PC-3 (cell line): ENCODE measurements around the gene GOLGA8T. TPM values are rescaled to one million over a fixed set of nuclear protein-coding genes. Genes with fewer than 3 reads are reported as not detected.
"Not testable (repeated sequence)": the region's sequence is repeated elsewhere in the genome, so short reads cannot be mapped to it uniquely, and the experiment has no call there.

Experiments used
- ATAC-seq: fragments of 200-7000 bp; cut with Tn5 transposase; 2 replicates; pipeline ENCODE4 v1.9.1; 2020; ENCODE audit warnings: mild to moderate bottlenecking, moderate library complexity
- BruUV-seq: library from RNA; stranded (reverse); fragments of 400-500 nt; replicated peaks from 2 replicates; lab custom pipeline; 2021; lab: Mats Ljungman, UMichigan
- CTCF ChIA-PET: fragments of 300-600 bp; sonication (Branson Sonifier 250); formaldehyde crosslinking; loops from one replicate; lab custom pipeline; 2022; ENCODE audit warnings: antibody characterized with exemption; lab: Charles Lee
- POLR2A ChIA-PET: fragments of 300-600 bp; sonication (Branson Sonifier 250); formaldehyde crosslinking; loops from one replicate; lab custom pipeline; 2022; ENCODE audit warnings: antibody characterized with exemption; ENCODE audit not compliant: unreplicated experiment; lab: Charles Lee
- DNase-seq: peaks from one replicate; pipeline ENCODE4 v3.0.0-alpha.2; 2015
- H2AFZ ChIP-seq: fragments of 300-600 bp; sonication (generic); 2 replicates; pipeline ENCODE4 v1.6.0; 2016; ENCODE audit warnings: antibody characterized with exemption, low read length
- H3F3A ChIP-seq: fragments of 300-600 bp; sonication (generic); one replicate; pipeline ENCODE4 v1.6.0; 2017; ENCODE audit warnings: antibody characterized with exemption, low read length, control low read depth, mild to moderate bottlenecking; ENCODE audit not compliant: unreplicated experiment
- H3K27ac ChIP-seq: fragments of 300-600 bp; sonication (generic); 2 replicates; pipeline ENCODE4 v1.5.1; 2016; ENCODE audit warnings: mild to moderate bottlenecking, low read length
- H3K27me3 ChIP-seq: fragments of 300-600 bp; sonication (generic); 2 replicates; pipeline ENCODE4 v1.6.1; 2016; ENCODE audit warnings: low read length, mixed read lengths
- H3K36me3 ChIP-seq: fragments of 300-600 bp; sonication (generic); 2 replicates; pipeline ENCODE4 v1.6.1; 2016; ENCODE audit warnings: low read depth, mixed run types, low read length, mixed read lengths
- H3K4me1 ChIP-seq: fragments of 300-600 bp; sonication (generic); 2 replicates; pipeline ENCODE4 v1.5.1; 2016; ENCODE audit warnings: low read length; ENCODE audit not compliant: insufficient read depth
- H3K4me2 ChIP-seq: fragments of 300-600 bp; sonication (generic); 2 replicates; pipeline ENCODE4 v1.6.0; 2016; ENCODE audit warnings: low read length
- H3K4me3 ChIP-seq: fragments of 300-600 bp; sonication (generic); 2 replicates; pipeline ENCODE4 v1.5.1; 2016; ENCODE audit warnings: mild to moderate bottlenecking, low read length, mixed read lengths
- H3K79me2 ChIP-seq: fragments of 300-600 bp; sonication (generic); 2 replicates; pipeline ENCODE4 v1.6.1; 2017; ENCODE audit warnings: low read length, mixed read lengths
- H3K9ac ChIP-seq: fragments of 300-600 bp; sonication (generic); 2 replicates; pipeline ENCODE4 v1.6.0; 2016; ENCODE audit warnings: mild to moderate bottlenecking, low read length
- H3K9me2 ChIP-seq: fragments of 300-600 bp; sonication (generic); replicated peaks from 2 replicates; pipeline ENCODE4 v1.6.1; 2016; ENCODE audit warnings: mixed run types, low read length, mixed read lengths
- H3K9me3 ChIP-seq: fragments of 300-600 bp; sonication (generic); 2 replicates; pipeline ENCODE4 v1.6.1; 2016; ENCODE audit warnings: low read length, mixed read lengths
- H4K20me1 ChIP-seq: fragments of 300-600 bp; sonication (generic); 2 replicates; pipeline ENCODE4 v1.6.1; 2016; ENCODE audit warnings: low read length, mixed read lengths
- intact Hi-C: fragments of 100-400 bp; cut with micrococcal nuclease; formaldehyde crosslinking; loops from 2 replicates; pipeline ENCODE4 v1.9.0; 2023
- total RNA-seq: library from RNA; depleted of rRNA; stranded (reverse); fragments of >200 nt; gene quantifications from 2 replicates; pipeline ENCODE4 v1.2.3, GENCODE V29; 2014

GOLGA8T gene
- total RNA-seq, 1 experiment from 2014 or later: 0.15 TPM

GRCh38 chr15:30187429-30187828, 52.6 kb downstream of the GOLGA8T start:
- intact Hi-C loops: not testable (repeated sequence)

DNA sequence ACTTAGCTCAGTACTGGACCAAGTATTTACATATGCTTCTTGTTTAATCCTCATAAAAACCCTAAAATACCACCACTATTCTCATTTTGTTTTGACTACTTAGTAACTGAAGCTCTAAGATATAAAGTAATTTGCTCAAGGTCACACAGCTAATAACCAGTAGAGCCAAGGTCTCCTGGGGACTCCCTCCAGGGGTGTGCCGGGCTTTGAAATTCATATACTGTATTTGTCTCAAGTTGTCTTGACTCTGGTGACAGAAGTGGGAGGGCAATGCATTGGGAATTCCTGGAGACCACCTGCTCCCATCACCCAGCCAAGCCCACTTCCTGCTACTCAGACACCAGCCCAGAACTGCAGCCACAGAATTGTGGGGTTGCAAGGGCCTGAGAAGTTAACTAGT, 54.9 kb downstream of the GOLGA8T start:
- H3K27me3 ChIP-seq, H3F3A ChIP-seq, POLR2A ChIA-PET, ATAC-seq, H3K36me3 ChIP-seq, H3K9me3 ChIP-seq, H2AFZ ChIP-seq, H3K9ac ChIP-seq, DNase-seq, H3K9me2 ChIP-seq, CTCF ChIA-PET, intact Hi-C loops, H3K27ac ChIP-seq, H3K4me3 ChIP-seq, H3K4me1 ChIP-seq, H3K79me2 ChIP-seq, H4K20me1 ChIP-seq, BruUV-seq, H3K4me2 ChIP-seq: not testable (repeated sequence)

More at GRCh38 chr15:30187429-30187828, 52.6 kb downstream of the GOLGA8T start:
- H3K4me3 ChIP-seq, H3K4me1 ChIP-seq, H3K36me3 ChIP-seq, H3F3A ChIP-seq, H3K27me3 ChIP-seq, POLR2A ChIA-PET, H3K9me3 ChIP-seq, ATAC-seq, BruUV-seq, H2AFZ ChIP-seq, H3K4me2 ChIP-seq, H3K9me2 ChIP-seq, H3K79me2 ChIP-seq, H4K20me1 ChIP-seq, DNase-seq, CTCF ChIA-PET, H3K27ac ChIP-seq, H3K9ac ChIP-seq: not testable (repeated sequence)

DNA sequence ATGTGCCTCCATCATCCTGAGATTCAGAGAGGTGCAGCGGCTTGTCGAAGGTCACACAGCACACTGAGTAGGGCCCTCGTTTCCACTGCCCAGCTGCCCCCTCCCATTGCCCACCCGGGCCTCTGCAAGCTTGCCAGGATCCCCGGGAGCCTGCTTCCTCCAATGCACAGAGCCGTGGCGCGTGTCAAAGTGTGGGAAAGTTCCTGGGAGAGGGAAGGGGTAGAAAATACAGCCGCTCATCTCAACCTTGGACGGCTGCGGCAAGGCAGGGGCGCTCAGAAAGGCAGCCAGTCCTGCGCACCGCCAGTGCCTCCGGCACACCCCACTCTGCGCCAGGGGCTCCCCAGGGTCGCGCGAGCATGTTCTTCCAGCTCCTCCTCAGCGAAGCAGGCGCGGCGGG, 56.3 kb downstream of the GOLGA8T start:
- CTCF ChIA-PET, H2AFZ ChIP-seq, H3K9ac ChIP-seq, intact Hi-C loops, H3K9me2 ChIP-seq, H3K27me3 ChIP-seq, H3K9me3 ChIP-seq, ATAC-seq, H4K20me1 ChIP-seq, H3F3A ChIP-seq, H3K4me1 ChIP-seq, POLR2A ChIA-PET, H3K4me2 ChIP-seq, DNase-seq, H3K36me3 ChIP-seq, H3K79me2 ChIP-seq, H3K27ac ChIP-seq, BruUV-seq, H3K4me3 ChIP-seq: not testable (repeated sequence)

- ATAC-seq: not testable (repeated sequence)
These were observed 56.8 kb downstream of the GOLGA8T start for GRCh38 chr15:30191639-30192038.

GRCh38 chr15:30192119-30192745, 57.4 kb downstream of the GOLGA8T start:
- POLR2A ChIA-PET, H3F3A ChIP-seq, H3K9me3 ChIP-seq, H2AFZ ChIP-seq, H3K9ac ChIP-seq, ATAC-seq, H3K36me3 ChIP-seq, H3K9me2 ChIP-seq, BruUV-seq, H3K27me3 ChIP-seq, H3K4me2 ChIP-seq, H3K4me1 ChIP-seq, H3K4me3 ChIP-seq, CTCF ChIA-PET, DNase-seq, H3K79me2 ChIP-seq, H4K20me1 ChIP-seq, H3K27ac ChIP-seq, intact Hi-C loops: not testable (repeated sequence)

More at GRCh38 chr15:30191639-30192038, 56.8 kb downstream of the GOLGA8T start:
- H3K27ac ChIP-seq, BruUV-seq, H2AFZ ChIP-seq, H3K79me2 ChIP-seq, H3K27me3 ChIP-seq, H3F3A ChIP-seq, H3K9ac ChIP-seq, H4K20me1 ChIP-seq, intact Hi-C loops, CTCF ChIA-PET, H3K4me3 ChIP-seq, H3K9me3 ChIP-seq, DNase-seq, H3K4me1 ChIP-seq, H3K9me2 ChIP-seq, POLR2A ChIA-PET, H3K4me2 ChIP-seq, H3K36me3 ChIP-seq: not testable (repeated sequence)

GRCh38 chr15:30192892-30193291, 58.0 kb downstream of the GOLGA8T start:
- H3F3A ChIP-seq, H3K27ac ChIP-seq, intact Hi-C loops, H3K9me2 ChIP-seq, H3K27me3 ChIP-seq, CTCF ChIA-PET, BruUV-seq, H3K9ac ChIP-seq, H4K20me1 ChIP-seq, H3K4me2 ChIP-seq, H3K9me3 ChIP-seq, H3K79me2 ChIP-seq, H3K4me1 ChIP-seq, DNase-seq, ATAC-seq, H2AFZ ChIP-seq, POLR2A ChIA-PET, H3K36me3 ChIP-seq, H3K4me3 ChIP-seq: not testable (repeated sequence)
